Stomach (tissue), 4 donors: Measurements from ENCODE around the gene COA8.

Experiments
- EP300 ChIP-seq: sonication (generic); formaldehyde crosslinking; IDR thresholded peaks from one replicate; pipeline ENCODE4 v1.6.1; 2017; ENCODE audit warnings: antibody characterized with exemption
- POLR2A ChIP-seq, 4 donors: fragments of 450-650 bp; IDR thresholded peaks; one replicate each; pipeline ENCODE4 v1.6.1; 2016; ENCODE audit warnings: antibody characterized with exemption in 4 of 4, control low read depth in 2 of 4, mild to moderate bottlenecking in 1 of 4, moderate library complexity in 1 of 4
- POLR2AphosphoS5 ChIP-seq, 3 donors: sonication (generic); formaldehyde crosslinking; IDR thresholded peaks; one replicate each; pipeline ENCODE4 v1.6.1; 2016; ENCODE audit warnings: antibody characterized with exemption in 3 of 3
- TF ChIP-seq, protein P1 (sequence below), 7 experiments: fragments of 450-650 bp in 4 of 7; fragments of 200-600 bp in 3 of 7; sonication (generic) in 3 of 7; IDR thresholded peaks; one replicate each; pipeline ENCODE4 v1.5.1; 2016 to 2019; ENCODE audit warnings: antibody characterized with exemption in 7 of 7, control low read depth in 2 of 7, mild to moderate bottlenecking in 1 of 7

DNA sequence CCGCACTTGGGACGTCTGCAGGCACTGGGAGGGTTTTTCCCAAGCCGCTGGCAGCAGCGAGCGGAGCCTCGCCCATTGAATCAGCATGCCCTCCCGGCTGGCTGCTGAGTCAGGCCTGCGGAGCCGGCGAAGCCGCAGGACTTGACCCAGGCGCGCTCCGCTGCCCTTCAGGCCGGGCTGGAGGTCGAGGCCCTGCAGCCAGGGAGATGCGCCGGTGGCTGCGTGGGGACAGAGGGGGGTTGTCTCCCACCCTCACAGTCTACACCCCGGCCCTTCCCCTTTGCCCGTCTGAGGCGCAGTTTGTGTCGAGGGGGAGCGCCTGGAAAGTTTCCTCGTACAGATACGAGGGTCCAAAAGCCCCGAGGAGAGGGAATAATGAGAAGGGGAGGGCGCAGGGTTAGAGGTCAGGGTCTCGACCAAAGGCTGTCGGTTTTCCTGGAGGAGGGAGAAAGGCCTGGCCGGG is 65.5 kb downstream of the COA8 start:
- TF ChIP-seq, protein P1, sequence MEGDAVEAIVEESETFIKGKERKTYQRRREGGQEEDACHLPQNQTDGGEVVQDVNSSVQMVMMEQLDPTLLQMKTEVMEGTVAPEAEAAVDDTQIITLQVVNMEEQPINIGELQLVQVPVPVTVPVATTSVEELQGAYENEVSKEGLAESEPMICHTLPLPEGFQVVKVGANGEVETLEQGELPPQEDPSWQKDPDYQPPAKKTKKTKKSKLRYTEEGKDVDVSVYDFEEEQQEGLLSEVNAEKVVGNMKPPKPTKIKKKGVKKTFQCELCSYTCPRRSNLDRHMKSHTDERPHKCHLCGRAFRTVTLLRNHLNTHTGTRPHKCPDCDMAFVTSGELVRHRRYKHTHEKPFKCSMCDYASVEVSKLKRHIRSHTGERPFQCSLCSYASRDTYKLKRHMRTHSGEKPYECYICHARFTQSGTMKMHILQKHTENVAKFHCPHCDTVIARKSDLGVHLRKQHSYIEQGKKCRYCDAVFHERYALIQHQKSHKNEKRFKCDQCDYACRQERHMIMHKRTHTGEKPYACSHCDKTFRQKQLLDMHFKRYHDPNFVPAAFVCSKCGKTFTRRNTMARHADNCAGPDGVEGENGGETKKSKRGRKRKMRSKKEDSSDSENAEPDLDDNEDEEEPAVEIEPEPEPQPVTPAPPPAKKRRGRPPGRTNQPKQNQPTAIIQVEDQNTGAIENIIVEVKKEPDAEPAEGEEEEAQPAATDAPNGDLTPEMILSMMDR (IDR thresholded peaks at IDR 0.05): no peak
- TF ChIP-seq POLR2A (IDR thresholded peaks at IDR 0.05): peak in 1 of 4 donors; percentile 41
- peak; percentile 16 to 93 (median 92) for TF ChIP-seq POLR2AphosphoS5 (IDR thresholded peaks at IDR 0.05)
- no peak for TF ChIP-seq EP300
